DMS114 treated with DMSO at 0.1 percent for 48 hours (cell line): ENCODE measurements around the gene RFFL.
A peak's percentile ranks its signal among the peaks of the same experiment; 100 is the strongest.
"Not testable (repeated sequence)": the region's sequence is repeated elsewhere in the genome, so short reads cannot be mapped to it uniquely, and the experiment has no call there.

Experiments
- DNase-seq: peaks from one replicate; lab custom pipeline; 2025; ENCODE audit not compliant: unreplicated experiment; lab: John Stamatoyannopoulos, UW

Gene RFFL

DNA sequence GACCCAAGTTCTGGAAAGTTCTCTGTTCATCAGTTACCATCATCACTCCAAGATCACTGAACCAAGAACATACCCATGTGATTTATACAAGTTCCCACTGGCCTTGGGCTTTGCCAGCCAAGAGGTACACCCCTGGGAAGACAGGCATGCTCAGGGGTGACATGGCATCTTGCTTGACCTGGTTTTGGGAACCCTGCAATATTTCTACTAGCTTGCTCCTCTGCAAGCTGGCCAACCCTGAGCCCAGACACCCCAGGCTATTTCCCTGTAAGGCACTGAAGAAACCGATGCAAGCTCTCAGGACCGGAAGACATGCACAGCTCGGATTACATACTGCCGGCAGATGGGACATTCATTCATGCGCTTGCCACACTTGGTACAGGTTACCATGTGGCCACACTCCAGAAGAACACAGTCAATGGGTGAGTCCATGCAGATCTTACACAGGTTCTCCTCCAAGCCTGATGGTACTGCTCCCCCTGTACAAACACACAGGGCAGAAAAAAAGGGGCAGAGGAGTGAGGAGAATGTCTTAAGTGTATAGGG, 51.8 kb downstream of the RFFL start:
- no peak for DNase-seq

DNA sequence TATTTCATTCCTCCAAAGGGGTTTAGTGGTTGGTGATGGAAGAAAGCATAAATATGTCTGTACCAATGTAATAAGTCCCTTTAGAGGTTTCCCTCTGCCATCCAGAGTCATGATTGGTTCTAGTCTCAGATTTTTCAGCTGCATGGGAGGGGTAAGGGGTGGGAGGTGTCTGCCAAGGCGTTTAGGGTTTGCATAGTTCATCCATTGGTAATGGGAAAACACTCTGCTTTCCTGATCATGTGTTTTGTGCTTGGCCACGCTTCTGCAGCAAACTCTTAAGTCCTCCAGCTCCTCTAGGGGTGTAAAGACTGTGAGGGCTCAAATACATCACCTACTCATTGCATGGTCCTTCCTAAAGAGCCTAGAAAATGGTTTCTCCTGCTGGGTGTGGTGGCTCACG, 53.4 kb downstream of the RFFL start:
- DNase-seq = no peak

DNA sequence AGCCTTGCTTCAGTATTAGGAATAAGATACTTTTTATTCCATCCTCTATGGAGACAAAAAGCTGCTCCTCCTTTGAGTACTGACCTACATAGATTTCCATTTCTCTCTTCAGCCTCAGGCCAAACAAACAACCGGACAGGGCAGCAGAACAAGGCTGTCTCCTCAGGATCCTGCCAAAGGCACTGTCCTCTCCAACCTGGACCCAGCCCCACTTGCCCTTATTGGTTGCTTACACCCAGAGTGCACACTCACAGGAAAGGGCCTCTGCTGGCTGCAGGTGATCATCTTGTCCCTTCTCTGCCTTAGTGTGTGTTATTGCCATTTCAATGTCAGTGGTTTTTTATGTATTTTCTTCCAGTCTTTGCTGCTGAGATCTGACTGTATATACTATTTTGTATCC, 56.5 kb downstream of the RFFL start:
- DNase-seq = no peak

DNA sequence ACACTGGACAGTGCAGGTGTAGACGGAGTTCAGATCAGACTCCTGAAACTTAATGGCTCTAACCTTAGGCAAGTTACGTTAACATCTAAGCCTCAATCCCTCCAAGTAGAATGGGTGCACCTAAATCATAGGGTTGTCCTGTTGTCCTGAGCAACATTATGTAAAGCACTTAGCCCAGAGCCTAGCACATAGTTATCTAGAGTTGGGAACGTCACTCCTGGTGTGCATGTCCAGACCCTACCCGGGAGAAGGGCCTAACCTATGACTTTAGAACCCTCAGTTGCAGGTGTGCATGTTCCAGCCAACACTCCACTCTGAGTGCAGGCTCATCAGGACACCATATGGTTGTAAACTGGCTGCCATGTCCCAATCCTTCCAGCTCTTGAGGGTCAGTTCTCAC, 57.2 kb downstream of the RFFL start:
- no peak for DNase-seq

DNA sequence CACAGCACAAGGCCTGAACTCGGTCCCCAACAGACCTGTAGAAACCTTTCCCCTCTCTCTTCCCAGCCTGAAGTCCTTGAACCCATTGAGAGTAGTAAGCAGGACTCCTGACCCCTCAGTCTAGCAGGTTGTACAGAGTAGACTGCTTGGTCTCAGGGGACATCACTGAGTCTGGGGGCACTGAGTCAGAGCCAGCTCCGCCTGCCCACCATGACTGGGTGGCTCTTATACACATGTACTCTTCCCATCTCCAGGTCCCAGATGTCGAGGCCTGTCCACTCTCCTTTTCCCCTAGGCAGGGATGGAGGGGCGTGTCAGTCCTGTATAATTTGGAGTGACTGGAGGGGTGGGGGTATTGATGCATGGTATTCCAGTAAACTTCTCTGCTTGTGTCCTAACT, 59.7 kb downstream of the RFFL start:
- no peak for DNase-seq

DNA sequence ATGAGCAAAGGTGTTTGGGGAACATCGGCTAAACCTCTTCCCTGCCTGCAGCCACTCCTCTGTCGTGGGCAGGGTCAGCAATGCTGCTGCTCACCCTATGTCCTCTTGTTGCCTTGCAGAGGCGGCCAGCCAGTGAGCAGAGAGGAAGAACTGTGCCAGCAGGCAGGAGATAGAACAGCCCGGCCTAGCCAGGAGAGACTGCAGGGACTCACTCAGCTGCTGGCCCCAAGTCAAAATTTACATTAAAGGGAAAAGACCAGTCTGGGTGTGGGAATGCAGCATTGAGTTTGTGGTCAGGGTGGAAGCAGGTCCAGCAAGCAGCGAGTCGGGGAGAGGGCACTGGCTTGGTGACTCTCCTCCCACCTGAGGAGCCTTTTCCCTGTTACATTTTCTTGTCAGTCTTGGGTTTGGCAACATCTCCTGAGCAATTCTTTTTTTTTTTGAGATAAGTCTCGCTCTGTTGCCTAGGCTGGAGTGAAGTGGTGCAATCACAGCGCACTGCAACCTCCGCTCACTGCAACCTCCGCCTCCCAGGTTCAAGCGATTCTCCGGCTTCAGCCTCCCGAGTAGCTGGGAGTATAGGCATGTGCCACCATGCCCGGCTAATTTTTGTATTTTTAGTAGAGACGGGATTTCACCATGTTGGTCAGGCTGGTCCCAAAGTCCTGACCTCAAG, 60.5 kb downstream of the RFFL start:
- DNase-seq = no peak

DNA sequence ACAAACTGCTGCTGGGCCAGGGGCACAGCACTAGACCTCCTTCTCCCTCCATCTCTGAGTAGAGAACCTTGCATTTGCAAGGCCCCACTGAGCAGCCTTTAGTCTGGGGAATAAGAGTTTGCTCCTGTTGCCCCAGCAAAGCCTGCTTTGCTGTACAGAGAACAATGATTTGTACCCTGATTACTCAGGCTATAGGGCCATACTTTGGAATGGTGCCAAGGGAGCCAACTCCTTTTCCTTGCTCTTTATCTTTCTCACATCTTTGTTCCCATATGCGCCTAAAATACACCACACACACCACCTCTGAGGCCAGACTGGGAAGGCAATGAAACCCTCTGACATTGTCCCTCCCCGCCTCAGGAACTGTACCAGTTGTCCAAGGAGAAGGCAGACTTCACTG, 62.0 kb downstream of the RFFL start:
- DNase-seq = no peak

DNA sequence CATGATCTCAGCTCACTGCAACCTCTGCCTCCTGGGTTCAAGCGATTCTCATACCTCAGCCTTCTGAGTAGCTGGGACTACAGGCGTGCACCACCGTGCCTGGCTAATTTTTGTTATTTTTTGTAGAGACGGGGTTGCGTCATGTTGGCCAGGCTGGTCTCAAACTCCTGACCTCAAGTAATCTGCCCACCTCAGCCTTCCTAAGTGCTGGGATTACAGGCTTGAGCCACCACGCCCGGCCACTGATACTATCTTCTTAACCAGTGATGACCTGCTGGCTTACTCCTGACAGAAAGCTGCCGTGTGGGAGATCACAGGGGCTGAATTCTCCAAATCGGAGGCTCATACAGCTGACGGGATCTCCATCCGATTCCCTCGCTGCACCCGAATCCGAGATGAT, 62.5 kb downstream of the RFFL start:
- not testable (repeated sequence) for DNase-seq

DNA sequence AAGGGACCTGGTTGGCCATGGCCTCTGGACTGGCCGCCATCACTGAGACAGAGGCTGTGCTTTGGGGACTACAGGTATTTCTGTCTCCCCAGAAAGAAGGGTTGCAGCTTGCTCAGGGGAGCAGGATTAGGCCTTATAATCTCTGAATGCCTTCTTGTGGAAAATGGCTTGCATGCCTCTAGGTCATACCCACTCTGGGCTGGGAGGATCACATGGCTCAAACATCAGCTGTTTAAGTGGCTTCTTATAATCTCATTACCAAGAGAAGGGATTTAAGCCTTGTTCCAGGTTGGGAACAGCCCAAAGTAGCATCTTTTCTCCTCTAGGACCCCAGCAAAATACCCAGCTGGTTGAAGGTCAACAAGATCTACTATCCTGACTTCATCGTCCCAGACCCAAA, 64.1 kb downstream of the RFFL start:
- DNase-seq = no peak

DNA sequence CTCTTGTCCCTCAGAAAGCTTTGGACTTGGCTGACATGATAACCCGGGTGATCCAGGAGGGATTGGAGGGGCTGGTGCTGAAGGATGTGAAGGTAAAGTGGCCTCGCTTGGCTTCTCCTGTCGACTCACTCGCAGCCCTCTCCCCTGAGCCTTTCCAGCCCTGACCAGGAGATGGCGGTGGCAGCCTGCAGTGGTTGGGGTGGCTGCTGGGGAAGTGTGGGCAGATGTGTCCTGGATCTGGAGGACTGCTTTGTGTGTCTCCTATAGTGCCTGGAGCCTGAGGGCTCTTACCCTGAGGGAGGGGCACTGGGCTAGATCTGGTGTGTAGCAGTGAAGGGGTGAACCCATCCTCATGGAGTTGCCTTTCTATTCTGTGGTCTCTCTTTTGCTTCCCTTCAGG, 65.3 kb downstream of the RFFL start:
- DNase-seq = peak; percentile 5

DNA sequence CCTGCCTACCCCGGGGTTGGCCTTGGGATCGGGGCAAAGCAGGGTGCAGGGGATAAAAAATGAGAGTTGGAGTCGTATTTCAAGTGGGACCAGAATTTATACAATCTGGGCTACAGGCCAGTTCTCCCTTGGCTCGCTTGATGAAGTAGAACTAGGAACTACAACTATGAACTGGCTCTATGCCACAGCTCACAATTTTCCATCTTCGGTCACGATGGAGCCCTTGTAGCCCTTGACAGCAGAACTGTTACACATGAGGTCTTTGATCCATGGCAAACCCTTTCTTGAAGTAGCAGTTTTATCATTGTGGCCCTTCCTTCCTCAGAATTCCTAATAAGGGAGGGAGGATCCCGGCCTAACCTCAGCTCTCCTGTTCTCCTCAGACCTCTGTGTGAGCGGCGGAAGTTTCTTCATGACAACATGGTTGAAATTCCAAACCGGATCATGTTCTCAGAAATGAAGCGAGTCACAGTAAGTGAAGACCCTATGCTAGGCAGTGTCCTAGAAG, 66.1 kb downstream of the RFFL start:
- no peak for DNase-seq

DNA sequence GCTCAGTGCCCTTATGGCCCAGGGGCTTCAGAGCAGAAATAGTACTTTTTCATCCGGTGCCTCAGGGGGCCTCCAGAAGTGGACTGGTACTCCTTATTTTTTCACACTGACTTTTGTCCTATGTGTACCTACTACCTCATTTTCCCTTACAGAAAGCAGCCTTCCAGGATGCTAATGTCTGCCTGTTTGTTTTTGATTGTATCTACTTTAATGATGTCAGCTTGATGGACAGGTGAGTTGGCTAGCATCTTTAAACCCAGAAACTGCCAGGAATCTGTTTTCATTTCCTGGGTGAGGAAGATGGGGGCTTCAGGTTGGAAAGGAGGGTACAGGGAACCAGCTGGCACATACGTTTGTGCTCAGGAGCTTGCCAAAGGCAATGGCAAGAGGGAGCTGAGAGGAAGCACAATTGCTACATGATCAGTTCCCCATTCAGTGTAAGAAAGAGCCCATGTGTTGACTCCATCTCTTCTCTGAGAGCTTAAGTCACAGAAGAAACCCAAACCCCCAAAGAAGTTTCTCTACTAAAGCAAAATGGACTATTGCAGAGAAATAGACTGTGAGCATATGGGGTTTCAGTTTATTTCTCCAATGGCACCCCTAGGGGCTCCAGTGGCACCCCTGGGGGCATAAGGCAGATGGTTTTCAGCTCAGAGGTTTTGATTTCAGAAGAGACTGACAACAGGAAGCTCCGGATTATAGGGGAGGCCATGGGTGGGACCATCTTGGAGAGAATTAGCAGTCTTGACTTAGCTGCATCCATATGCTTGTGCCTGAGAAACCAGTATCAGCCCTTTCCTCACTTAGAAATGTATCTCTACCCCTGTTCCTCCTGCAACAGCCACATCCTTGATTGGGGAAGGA, 66.9 kb downstream of the RFFL start:
- no peak for DNase-seq

DNA sequence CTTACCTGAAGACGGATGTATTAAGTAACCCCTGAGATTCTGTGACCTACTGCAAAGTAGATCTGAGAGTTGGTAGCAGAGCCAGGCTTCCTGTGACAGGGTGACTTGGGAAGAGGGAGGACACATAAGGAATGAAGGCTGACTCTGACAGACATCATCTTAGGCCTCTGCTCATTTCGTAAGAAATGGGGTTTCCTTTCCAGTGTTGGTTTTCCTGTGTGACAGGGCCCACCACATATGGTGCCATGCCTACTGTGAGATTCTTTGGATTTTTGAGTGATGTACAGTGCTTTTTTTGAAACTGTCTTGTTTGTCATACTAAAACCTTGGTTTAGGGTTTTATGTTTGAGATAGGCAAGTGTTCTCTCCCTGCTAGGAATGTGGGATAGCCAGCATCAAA, 70.5 kb downstream of the RFFL start:
- DNase-seq = no peak

DNA sequence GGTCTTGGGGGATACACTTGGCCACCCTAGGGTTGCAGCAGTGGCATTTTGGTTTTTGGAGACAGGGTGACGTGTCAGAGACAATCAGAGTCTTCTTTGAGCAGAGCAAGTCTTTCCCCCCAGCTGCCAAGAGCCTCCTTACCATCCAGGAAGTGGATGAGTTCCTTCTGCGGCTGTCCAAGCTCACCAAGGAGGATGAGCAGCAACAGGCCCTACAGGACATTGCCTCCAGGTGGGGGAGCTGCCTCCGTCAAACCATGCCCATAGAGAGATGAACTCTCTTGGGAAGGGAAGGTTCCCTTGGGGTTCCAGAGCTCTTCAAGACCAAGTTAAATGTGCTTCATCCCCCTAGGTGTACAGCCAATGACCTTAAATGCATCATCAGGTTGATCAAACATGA, 71.9 kb downstream of the RFFL start:
- no peak for DNase-seq

DNA sequence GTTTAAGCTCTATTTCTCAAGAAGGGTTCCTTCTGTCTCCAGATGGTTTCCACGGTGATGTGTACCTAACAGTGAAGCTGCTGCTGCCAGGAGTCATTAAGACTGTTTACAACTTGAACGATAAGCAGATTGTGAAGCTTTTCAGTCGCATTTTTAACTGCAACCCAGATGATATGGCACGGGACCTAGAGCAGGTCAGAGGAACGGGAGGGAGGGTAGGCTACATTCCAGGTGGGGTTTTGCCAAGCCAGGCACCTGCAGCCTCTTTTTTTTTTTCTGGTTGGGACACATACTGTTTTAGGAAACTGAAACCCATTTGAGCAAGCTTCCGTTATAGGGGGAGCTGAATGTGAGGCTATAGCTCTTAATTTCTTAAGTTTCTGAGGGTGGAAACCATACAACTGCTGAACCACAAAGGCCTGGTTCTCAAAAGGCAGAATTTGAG, 72.6 kb downstream of the RFFL start:
- DNase-seq = no peak

DNA sequence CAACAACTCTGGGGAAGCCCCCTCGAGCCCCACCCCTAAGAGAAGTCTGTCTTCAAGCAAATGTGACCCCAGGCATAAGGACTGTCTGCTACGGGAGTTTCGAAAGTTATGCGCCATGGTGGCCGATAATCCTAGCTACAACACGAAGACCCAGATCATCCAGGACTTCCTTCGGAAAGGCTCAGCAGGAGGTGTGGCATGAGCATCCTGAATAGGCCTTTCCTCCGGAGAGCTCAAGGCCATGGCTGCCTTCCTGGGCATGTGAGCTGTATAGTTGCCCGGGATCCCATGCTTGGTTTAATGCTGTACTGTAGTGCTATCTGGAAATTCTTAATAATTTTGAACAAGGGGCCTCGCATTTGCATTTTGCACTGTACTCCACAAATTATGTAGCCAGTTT, 74.0 kb downstream of the RFFL start:
- no peak for DNase-seq

DNA sequence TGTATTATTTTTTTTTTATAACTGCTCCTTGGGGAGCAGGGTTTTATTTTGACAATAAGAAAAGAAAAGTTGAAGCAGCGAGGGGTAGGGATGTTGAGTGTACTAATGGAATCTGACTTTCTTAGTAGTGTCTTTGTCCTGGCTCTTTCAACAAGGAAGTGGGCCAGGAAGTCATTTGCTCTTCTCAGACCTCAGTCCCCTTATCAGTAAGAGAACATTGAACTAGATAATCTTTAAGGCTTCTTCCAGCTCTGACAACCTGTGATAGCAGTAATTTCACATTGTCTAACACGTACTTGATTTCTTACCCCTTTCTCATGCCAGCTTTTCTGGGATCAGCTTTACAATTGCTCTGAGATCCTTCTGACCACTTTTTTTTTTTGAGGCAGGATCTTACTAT, 74.9 kb downstream of the RFFL start:
- DNase-seq = no peak

DNA sequence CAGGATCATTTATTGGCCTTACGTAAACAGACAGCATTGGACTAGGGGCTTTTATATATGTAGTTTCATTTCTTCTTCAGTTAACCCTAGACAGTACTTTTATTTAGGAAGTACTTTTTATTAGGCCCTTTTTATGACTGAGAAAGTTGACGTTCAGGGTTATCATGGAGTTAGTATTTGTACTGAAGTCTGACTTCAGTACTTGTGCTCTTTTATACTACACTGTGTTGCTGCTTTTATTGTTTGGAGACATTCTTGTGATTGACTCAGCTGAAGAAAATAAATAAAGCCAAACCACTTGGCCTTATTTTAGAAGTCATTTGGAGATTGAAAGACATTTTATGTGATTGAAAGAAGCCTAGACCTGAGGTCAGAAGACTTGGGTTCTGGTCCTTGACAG, 76.3 kb downstream of the RFFL start:
- no peak for DNase-seq

DNA sequence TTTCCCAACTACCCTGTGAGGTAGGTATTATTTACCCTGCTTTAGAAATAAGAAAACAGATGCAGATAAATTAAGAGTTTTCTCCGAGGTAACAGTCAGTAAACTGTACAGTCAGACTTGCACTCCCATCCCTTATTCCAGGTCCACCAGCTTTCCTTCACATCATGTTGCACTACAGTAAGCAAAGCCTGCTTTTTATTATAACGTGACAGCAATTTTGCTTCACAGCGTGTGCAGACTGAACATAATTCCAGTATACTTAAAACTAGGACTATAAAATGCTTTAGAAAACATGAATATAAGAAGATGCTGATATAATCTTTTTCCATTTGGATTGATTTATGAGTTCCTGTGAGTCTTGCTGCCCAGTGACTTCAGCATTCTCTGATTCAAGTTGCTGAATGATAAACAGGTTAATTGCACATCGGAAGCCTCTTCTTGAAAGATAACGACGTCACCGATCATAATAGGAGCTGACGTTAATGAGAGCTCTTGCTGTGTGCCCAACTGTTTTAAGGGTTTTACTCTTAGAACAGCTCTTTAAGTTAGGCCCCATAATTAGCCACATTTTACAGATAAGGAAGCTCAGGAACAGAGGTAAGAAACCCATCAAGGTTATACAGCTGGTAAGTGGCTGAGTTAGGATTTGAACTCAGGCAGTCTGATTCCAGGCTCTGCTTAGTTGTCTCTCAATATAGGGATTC, 81.8 kb downstream of the RFFL start:
- no peak for DNase-seq

DNA sequence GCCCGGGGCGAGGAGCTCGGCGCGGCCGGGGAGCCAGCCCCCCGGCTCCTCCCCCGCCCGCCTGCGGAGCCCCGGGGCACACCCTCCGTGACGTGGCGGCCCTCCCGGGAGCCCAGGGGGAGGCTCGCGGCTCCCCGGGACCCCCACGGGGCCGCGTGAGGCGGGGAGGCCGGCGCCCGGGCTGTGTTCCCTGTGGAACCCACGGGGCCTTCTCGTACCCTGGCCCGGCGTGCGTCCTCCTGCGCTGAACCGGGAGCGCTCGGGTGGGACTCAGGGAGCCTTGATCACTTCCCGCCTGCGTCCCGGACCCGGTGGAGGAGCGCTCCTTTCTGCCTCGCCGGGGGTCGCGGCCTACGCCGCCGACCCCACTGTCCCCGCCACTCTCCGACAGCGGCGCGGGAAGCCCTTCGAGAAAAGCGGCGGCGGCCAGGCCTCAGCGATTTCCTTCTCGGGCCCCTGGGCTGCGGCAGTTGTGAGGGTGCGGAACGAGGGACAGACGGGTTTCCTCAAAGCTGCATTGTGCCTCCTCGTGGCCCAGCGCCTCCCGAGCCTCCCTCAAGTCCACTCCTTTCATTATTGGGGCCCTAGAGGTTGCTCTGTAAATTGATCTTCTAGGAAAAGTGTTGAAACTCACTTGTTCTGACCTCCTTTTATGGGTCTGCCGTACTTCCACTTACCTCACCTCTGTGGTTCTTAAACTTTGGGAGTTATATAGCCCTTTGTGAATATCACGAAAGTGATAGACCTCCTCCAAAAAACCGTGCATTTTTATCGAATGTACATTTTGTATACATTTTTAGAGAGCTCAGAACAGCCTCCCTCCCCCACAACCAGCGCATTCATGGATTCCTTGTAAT, 82.6 kb downstream of the RFFL start:
- DNase-seq = peak; percentile 44

DNA sequence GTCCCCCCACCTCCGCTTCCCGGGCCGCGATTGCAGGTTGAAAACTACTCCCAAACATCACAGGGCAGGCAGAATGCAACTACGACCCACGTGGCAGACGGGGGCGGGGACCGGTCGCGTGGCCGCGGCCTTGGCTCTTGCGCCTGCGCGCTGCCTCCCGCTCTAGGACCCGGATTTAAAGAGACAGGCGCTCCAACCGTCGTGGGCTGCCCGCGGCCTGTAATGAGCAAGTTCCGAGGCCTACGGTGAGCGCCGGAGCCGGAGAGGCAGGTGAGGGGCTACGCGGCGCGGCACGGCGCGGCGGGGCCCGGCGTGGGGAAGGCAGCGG, 83.2 kb downstream of the RFFL start, which contains the start of gene LIG3:
Gene LIG3 (plus strand): TSS at position 160 of the 328 bp plus-strand sequence. CDS start 2,494 bp downstream, outside the sequence.
- DNase-seq = peak; percentile 80
